Natural killer cell treated with Interleukin-12 subunit alpha and Interleukin-12 subunit beta and Interleukin-15 and Interleukin-18, amount 100 ng/mL, for 72 hours (primary cell): ENCODE results near the gene BRMS1. TPM values are rescaled to one million over a fixed set of nuclear protein-coding genes. Genes with fewer than 3 reads are reported as not detected.
A peak's percentile ranks its signal among the peaks of the same experiment; 100 is the strongest.
"Not testable (repeated sequence)": the region's sequence is repeated elsewhere in the genome, so short reads cannot be mapped to it uniquely, and the experiment has no call there.

Experiments
- ATAC-seq, 2 donors: fragments of 150-1000 bp; cut with Tn5 transposase in 1 of 2; sonication (Bioruptor Pico), chemical (Tn5 transposase) in 1 of 2; 2 replicates each; pipeline ENCODE4 v1.10.0; 2021
- DNase-seq: peaks from one replicate; pipeline ENCODE4 v3.0.0; 2022; ENCODE audit warnings: low spot score
- H3K27ac Mint-ChIP-seq, 2 donors: 1 replicate in 1 of 2; 2 replicates in 1 of 2; pipeline ENCODE4 v1.8.0; 2022; ENCODE audit warnings: mixed read lengths in 2 of 2, mild to moderate bottlenecking in 1 of 2, moderate library complexity in 1 of 2
- H3K27me3 Mint-ChIP-seq, 2 donors: 1 replicate in 1 of 2; 2 replicates in 1 of 2; pipeline ENCODE4 v1.8.0; 2022; ENCODE audit warnings: mixed read lengths in 2 of 2
- H3K36me3 Mint-ChIP-seq: one replicate; pipeline ENCODE4 v1.8.0; 2022; ENCODE audit warnings: mixed read lengths
- H3K4me1 Mint-ChIP-seq, 2 donors: 1 replicate in 1 of 2; 2 replicates in 1 of 2; pipeline ENCODE4 v1.8.0; 2022; ENCODE audit warnings: low read depth in 2 of 2, mixed read lengths in 2 of 2, mild to moderate bottlenecking in 1 of 2
- H3K4me3 Mint-ChIP-seq: one replicate; pipeline ENCODE4 v1.8.0; 2022; ENCODE audit warnings: mixed read lengths
- H3K9me3 Mint-ChIP-seq: 2 replicates; pipeline ENCODE4 v1.8.0; 2022; ENCODE audit warnings: mixed read lengths
- total RNA-seq, 2 donors: library from RNA; stranded (reverse); gene quantifications; one replicate each; pipeline ENCODE4 v1.2.3, GENCODE V29; 2022

BRMS1 gene
- total RNA-seq, 2 donors from 2014 or later, result 53.2 to 64.5 TPM

DNA sequence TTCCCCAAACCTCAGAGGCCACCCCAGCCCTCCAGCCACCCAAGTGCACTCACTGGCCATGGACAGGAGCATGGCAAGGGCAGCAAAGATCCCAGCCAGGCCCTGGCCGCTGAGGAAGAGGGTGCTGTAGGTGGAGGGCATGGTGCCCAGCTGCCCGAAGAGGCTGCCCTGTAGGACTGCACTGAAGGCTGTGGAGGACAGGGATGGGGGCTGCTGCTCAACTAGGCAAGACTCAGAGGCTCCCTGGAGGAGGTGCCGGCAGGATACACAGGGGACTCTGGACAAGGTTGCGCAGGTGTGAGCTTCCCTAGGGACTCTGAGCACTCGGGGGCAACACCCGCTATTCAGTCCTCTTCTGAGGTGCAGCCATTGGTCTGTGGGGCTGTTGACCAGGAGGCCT, 23.6 kb upstream of the BRMS1 start:
- no peak overlapping the region for H3K27ac Mint-ChIP-seq
- peaks cover 0 to 11% of the 10 kb centered on the region in 2 donors for H3K4me1 Mint-ChIP-seq
- no peaks in the 10 kb centered on the region for H3K9me3 Mint-ChIP-seq
- ATAC-seq, result no peak
- H3K4me3 Mint-ChIP-seq, result no peak overlapping the region
- H3K27me3 Mint-ChIP-seq, result no peaks in the 10 kb centered on the region
- no peak for DNase-seq
- H3K36me3 Mint-ChIP-seq, result no peaks in the 10 kb centered on the region

DNA sequence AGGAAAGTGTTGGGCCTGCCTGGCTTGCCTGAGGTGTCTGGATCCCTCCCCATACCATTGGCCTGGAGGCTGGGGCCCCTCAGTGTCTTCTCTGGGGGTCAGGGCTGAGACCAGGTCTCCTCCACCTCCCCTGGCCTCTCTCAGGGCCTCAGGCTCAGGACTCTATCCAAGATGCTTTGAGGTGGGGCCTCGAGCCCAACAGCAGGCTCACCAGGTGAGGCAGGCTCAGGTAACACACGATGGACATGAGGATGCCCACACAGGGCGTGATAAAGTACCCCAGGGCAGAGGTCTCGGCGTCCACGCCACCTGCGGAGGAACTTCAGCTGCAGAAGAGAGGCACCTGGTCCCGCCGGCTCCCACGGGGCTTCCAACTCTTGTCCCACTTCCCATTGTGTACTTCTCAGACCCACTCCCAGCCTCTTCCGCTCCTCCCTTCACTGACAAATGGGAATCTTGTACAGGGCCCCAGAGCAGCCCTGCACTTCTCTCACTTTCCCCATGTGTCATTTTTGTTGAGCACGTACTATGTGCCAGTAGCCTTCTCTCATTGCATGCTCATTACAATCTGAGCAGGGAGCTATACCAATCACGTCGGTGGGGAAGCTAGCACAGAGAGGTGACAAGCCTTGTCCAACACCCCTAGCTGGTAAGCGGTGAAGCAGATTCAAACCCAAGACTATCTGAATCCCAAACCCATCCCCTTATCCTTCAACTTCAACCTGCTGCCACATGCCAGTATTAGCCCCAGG, 22.8 kb upstream of the BRMS1 start:
- Mint-ChIP-seq H3K9me3 (no peaks in the 10 kb centered on the region), H3K27me3 (no peaks in the 10 kb centered on the region), H3K4me1 (peaks cover 0 to 11% of the 10 kb centered on the region in 2 donors), H3K36me3 (no peaks in the 10 kb centered on the region), H3K27ac (no peak overlapping the region), H3K4me3 (no peak overlapping the region)
- ATAC-seq, result no peak
- DNase-seq, result no peak

DNA sequence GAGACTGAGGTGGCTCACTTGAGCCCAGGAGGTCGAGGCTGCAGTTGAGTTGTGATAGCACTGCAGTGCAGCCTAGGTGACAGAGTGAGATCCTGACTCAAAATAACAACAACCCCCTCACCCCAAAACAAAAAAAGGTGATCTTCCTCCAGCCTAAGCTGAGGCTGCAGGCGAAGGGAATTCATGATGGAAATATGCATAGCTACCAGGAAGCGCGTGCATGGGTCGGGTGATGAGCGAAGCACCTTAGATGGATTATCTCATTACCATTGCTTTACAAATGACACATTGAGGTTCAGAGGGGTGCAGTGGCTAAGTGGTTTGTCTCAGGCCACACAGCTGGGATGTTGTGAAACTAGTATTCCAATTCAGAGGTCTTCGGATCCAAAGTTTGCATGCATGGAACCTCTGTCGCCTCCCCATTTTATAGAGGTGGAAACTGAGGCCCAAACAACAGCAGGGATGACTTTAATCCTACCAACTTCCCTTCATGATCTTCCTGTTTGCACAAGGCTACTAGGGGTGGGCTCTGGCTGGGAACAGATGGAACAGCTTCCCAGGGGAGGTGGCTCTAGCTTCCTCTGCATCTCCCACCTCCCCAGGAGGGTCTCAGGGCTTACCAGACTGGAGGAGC, 22.1 kb upstream of the BRMS1 start:
- no peak overlapping the region for H3K4me3 Mint-ChIP-seq

DNA sequence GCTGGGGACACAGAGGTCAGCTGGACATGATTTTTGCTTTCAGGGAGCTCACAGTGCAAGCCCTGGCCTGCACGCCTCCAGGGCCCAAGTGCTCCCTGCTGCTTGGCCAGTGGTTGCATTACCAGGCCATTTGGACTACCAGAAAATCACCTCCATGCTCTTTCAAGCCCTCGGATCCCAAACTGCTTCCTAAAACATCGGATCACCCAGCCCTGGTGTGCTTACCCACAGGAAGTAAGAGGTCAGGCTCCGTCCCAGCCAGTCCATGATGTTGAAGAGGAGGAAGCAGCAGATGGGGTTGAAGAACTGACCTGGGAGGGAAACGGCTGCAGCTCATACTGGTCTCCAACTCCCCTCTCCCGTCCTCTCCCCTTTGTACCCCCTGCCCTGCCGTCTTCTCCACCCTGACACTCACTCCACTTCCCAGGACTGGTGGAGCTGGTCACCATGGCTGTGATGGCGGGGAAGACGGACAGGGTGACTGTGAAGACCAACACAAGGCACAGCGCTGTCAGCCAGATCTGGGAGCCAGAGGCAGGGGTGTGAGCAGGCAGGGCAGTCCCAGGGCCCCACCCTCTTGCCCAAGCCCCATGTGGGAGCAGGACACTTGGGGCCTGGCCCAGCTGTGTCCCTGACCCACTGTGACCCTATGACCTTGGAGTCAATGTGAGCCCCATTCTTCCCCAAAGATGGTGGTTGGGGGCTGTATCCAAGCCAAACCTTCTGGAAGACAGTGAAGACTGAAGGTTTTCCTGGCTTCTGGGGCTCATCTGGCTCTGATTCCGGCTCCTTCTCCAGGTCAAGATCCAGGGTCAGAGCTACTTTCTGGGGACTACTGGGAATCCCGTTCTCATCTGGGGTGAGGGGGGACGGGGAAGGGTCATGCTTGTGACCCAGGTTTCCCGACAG, 21.1 kb upstream of the BRMS1 start:
- H3K36me3 Mint-ChIP-seq, result no peaks in the 10 kb centered on the region
- no peaks in the 10 kb centered on the region for H3K27me3 Mint-ChIP-seq
- H3K9me3 Mint-ChIP-seq, result no peaks in the 10 kb centered on the region
- DNase-seq (no peak), ATAC-seq (no peak)
- H3K4me3 Mint-ChIP-seq, result no peak overlapping the region
- H3K4me1 Mint-ChIP-seq, result peaks cover 0 to 7% of the 10 kb centered on the region in 2 donors
- H3K27ac Mint-ChIP-seq, result no peak overlapping the region

More for the DNA sequence above, 22.1 kb upstream of the BRMS1 start:
- Mint-ChIP-seq H3K4me1 (peaks cover 0 to 7% of the 10 kb centered on the region in 2 donors), H3K9me3 (no peaks in the 10 kb centered on the region), H3K27me3 (no peaks in the 10 kb centered on the region), H3K27ac (no peak overlapping the region), H3K36me3 (no peaks in the 10 kb centered on the region)
- DNase-seq (no peak), ATAC-seq (no peak)

DNA sequence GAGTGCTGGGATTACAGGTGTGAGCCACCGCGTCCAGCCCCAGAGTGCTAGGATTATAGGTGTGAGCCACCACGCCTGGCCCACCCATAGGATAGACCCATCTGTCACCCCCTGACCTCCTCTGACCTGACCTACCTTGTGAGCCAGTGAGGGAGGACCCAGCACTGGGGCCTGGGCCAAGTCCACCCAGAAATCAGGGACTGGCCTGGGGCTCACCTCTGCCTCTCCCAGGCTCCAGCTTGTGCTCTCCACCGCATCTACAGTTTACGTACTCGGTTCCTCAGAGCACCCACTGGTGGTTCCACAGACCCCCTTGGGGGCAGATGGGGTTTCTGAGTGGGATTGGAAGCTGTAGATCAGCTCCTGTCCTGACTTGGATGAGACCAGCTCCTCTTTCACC, 20.3 kb upstream of the BRMS1 start:
- Mint-ChIP-seq H3K27me3 (no peaks in the 10 kb centered on the region), H3K9me3 (no peaks in the 10 kb centered on the region), H3K4me3 (no peak overlapping the region), H3K4me1 (peaks cover 0 to 5% of the 10 kb centered on the region in 2 donors), H3K27ac (no peak overlapping the region), H3K36me3 (no peaks in the 10 kb centered on the region)
- no peak for ATAC-seq
- DNase-seq, result no peak

DNA sequence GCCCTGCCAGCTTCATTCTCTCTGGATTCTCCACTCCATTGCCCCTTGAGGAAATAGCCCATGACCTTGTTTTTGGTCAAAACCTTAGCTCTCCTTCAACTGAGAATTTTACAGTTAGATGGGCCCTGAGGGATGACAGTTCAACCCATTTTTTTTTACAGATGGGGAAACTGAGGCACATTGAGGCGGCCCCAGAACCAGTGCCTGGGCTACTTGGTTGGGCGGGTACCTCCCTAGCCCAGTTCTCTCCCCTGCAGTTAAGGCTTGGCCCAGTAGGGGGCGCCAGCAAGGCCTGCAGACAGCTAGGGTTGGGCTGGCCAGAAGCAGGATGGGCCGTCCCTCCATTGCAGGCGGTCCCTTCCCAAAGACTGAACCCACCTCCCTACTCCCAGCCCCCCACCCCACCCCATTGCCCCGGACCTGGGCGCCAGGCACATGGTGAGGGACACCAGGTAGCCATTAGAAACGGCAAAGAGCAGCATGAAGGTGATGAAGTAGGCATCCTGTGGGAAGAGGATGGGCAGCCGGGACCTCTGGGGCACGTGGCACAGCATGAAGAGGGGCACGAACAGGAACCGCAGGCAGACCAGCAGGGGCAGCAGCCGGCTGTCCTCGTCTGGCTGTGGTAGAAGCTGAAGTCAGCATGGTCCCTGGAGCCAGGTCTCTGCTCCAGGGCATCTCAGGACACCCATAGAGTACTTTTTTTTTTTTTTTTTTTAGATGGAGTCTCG, 19.1 kb upstream of the BRMS1 start:
- ATAC-seq (peak; percentile 53 to 75), DNase-seq (peak; percentile 71)
- no peaks in the 10 kb centered on the region for H3K4me1 Mint-ChIP-seq
- no peaks in the 10 kb centered on the region for H3K27me3 Mint-ChIP-seq
- H3K9me3 Mint-ChIP-seq, result no peaks in the 10 kb centered on the region
- H3K27ac Mint-ChIP-seq, result no peak overlapping the region
- H3K4me3 Mint-ChIP-seq, result no peak overlapping the region
- H3K36me3 Mint-ChIP-seq, result no peaks in the 10 kb centered on the region

DNA sequence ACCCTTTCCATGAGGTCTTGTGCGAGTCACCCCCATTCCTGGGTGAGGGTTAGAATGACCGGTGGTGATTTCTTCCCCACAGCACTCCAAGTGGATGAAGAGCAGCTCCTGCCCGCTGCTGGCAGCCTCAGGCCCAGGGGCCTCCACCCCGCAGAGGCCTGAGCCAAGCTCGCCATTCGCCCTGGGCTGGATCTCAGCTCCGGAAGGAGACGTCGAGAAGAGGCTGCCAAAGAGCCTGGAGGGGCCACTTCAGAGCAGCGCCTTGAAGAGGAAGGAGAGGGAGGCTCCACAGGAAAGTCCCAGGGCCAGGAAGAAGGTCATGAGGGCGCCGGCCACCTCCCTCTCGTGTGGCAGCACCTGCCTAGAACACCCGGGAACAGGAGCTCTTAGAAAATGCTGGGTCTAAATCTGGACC, 18.3 kb upstream of the BRMS1 start:
- no peak for DNase-seq
- H3K36me3 Mint-ChIP-seq, result no peaks in the 10 kb centered on the region
- H3K27ac Mint-ChIP-seq, result no peak overlapping the region
- no peaks in the 10 kb centered on the region for H3K4me1 Mint-ChIP-seq
- no peaks in the 10 kb centered on the region for H3K9me3 Mint-ChIP-seq
- no peaks in the 10 kb centered on the region for H3K27me3 Mint-ChIP-seq
- no peak overlapping the region for H3K4me3 Mint-ChIP-seq
- ATAC-seq, result no peak

DNA sequence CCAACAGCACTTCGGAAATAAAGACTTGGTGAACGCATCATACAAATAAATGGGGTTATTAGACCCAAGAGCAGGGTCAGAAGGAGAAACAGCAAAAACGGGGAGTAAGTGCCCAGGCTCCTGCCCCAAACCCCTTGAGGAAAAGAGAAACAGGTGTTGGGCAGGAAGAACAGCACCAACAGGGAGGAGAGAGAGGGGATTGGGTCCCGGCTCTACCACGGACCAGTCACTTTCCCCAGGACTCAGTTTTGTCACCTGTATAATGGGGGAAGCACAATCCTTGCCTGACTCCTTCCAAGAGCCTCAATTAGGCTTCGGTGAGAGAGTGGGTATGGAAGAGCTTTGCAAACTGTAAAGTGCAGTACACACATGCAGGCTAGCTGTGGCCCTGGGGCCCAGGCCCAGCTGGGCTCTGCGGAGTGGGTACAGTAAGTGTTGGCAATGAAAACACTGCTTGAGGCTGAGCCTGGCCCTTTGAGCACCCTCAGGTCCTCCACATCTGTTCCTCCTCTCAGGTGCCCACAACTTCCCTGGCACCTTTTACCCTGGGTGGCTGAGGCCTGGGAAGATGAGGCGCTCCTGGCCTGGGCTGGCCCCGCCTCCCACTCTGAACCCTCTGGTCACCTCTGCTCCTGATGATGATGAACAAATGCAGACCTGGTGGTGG, 17.7 kb upstream of the BRMS1 start:
- Mint-ChIP-seq H3K4me1 (no peaks in the 10 kb centered on the region), H3K9me3 (no peaks in the 10 kb centered on the region), H3K4me3 (no peak overlapping the region), H3K27me3 (no peaks in the 10 kb centered on the region), H3K36me3 (no peaks in the 10 kb centered on the region), H3K27ac (peak overlapping the region in 1 of 2 donors; percentile 58)
- DNase-seq (no peak), ATAC-seq (no peak)

DNA sequence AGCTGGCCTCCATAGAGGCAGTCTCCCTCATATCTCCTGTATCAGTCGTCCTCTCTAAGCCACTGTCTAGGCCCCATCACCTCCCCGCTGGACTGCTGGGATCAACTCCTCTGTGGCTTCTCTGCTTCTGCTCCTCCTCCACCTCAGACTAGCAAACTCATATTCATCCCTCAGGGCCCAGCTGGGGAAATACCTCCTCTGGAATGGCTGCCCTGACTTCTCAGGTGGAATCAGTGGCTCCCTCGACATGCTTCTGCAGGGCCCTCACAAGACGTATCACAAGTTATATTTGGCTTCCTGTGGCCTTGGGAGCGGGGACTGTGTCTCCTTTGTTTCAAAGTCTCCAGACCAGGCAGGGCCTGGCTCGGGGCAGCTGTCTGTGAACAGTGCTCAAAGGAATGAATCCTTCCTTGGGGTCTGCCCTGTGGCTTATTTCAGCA, 16.6 kb upstream of the BRMS1 start:
- Mint-ChIP-seq H3K9me3 (no peaks in the 10 kb centered on the region), H3K4me3 (no peak overlapping the region), H3K4me1 (no peaks in the 10 kb centered on the region), H3K27ac (no peak overlapping the region), H3K27me3 (no peaks in the 10 kb centered on the region), H3K36me3 (no peaks in the 10 kb centered on the region)
- no peak for DNase-seq
- no peak for ATAC-seq

DNA sequence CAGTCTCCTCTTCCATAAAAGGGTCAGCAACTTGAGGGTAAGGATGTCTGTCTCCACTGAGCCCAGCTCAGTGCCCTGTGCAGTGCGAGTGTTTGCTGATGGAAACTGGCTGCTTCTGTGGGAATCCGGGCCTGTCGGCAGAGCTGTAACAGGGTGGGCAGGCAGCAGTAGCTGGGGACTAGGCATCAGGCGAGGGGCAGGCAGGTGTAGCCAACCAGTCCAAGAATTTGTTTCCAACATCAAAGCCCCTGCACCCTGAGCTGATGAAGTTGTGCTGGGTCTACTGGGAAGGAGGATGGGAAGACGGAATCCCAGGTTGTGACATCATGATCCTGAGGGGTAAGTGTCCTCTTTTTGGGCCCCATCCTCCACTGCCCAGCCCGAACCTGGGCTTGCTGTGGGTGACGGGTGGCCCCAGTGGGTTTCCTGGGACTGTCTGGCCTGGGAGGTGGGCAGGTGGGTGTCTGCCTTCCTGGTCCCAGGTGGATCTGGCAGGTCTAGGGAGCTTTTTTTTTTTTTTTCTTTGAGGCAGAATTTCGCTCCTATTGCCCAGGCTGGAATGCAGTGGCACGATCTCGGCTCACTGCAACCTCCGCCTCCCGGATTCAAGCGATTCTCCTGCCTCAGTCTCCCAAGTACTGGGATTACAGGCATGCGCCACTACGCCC, 15.6 kb upstream of the BRMS1 start:
- Mint-ChIP-seq H3K4me3 (no peak overlapping the region), H3K36me3 (no peaks in the 10 kb centered on the region), H3K4me1 (no peaks in the 10 kb centered on the region), H3K9me3 (no peaks in the 10 kb centered on the region), H3K27me3 (no peaks in the 10 kb centered on the region), H3K27ac (no peak overlapping the region)
- ATAC-seq, result no peak
- DNase-seq, result no peak

DNA sequence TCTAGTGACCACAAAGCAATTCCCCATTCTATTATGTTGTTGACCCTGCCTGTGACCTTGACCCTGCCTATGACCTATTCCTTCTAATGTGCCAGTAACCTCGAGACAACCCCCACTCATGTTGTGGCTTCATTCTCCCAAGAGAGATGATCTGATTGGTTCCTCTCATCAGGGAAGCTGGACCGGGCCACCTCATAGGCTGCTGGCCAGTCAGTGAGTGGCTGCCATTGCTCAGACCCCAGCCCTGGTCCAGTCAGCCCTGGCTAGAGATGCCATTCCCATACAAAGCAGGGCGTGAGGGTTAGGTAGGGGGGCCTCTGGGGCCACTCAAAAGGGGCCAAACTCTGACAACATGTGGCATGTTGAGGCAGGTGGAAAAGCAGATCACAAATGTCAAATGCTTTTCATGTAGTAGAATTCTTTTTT, 14.8 kb upstream of the BRMS1 start:
- Mint-ChIP-seq H3K4me3 (no peak overlapping the region), H3K4me1 (no peaks in the 10 kb centered on the region), H3K36me3 (no peaks in the 10 kb centered on the region), H3K9me3 (no peaks in the 10 kb centered on the region), H3K27me3 (no peaks in the 10 kb centered on the region), H3K27ac (no peak overlapping the region)
- ATAC-seq, result no peak
- DNase-seq, result no peak

DNA sequence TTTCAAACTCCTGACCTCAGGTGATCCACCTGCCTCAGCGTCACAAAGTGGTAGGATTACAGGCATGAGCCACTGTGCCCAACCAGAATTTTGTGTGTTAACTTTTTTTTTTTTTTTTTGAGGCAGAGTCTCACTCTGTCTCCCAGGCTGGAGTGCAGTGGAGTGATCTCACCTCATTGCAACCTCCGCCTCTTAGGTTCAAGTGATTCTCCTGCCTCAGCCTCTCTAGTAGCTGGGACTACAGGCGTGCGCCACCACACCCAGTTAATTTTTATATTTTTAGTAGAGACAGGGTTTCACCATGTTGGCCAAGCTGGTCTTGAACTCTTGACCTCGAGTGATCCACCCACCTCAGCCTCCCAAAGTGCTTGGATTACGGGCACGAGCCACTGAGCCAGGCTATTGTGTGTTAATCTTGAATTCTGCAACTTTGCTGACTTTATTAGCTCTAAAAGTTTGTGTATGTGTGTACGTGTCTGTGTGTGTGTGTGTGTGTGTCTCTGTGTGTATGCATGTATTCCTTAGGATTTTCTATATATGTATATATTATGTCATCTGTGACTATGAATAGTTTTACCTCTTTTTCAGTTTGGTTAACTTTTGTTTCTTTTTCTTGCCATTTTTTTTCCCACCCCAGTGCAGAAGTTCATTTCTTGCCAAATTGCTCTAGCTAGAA, 5.8 kb upstream of the BRMS1 start:
- H3K4me1 Mint-ChIP-seq, H3K4me3 Mint-ChIP-seq, H3K9me3 Mint-ChIP-seq, DNase-seq, H3K27me3 Mint-ChIP-seq, H3K27ac Mint-ChIP-seq, H3K36me3 Mint-ChIP-seq, ATAC-seq: not testable (repeated sequence)
